Fibroblast of pulmonary artery (primary cell): ENCODE results near the gene PPP2R5C.

Experiments
- DNase-seq: peaks from one replicate; pipeline ENCODE4 v3.0.0-alpha.2; 2010; ENCODE audit warnings: low read depth
- H3K4me3 ChIP-seq: replicated peaks from 2 replicates; pipeline ENCODE4 v1.5.1; 2011; ENCODE audit warnings: low read depth, mild to moderate bottlenecking, control low read depth, low read length, moderate library complexity
- CTCF ChIP-seq: IDR thresholded peaks from 2 replicates; pipeline ENCODE4 v1.5.1; 2011; ENCODE audit warnings: mild to moderate bottlenecking, control low read depth, low read length, inconsistent platforms; ENCODE audit errors: missing control alignments

The PPP2R5C gene

GRCh38 chr14:101937926-101938767 is 176.6 kb downstream of the PPP2R5C start:
- no peak overlapping the region for H3K4me3 ChIP-seq
- no peak for DNase-seq
- no peak for TF ChIP-seq CTCF

- no peak for TF ChIP-seq CTCF
- H3K4me3 ChIP-seq: no peak overlapping the region
- no peak for DNase-seq
Observed at GRCh38 chr14:101939646-101940170, 178.2 kb downstream of the PPP2R5C start.

GRCh38 chr14:101944451-101944850 is 182.9 kb downstream of the PPP2R5C start:
- DNase-seq: no peak
- no peak overlapping the region for H3K4me3 ChIP-seq
- TF ChIP-seq CTCF: no peak

- no peak for DNase-seq
- no peak for TF ChIP-seq CTCF
- H3K4me3 ChIP-seq: no peak overlapping the region
Observed at GRCh38 chr14:101945171-101945570, 183.7 kb downstream of the PPP2R5C start.

GRCh38 chr14:101947577-101947903 is 186.0 kb downstream of the PPP2R5C start:
- H3K4me3 ChIP-seq: peak overlapping the region; percentile 94
- no peak for DNase-seq
- TF ChIP-seq CTCF: no peak

- peak overlapping the region; percentile 94 for H3K4me3 ChIP-seq
- DNase-seq: peak; percentile 100
- no peak for TF ChIP-seq CTCF
Observed at GRCh38 chr14:101947904-101948665, 186.6 kb downstream of the PPP2R5C start.
